IPS-20b (cell line): ENCODE results near the gene PRPF19.

ENCODE experiments used
- H3K27ac ChIP-seq: one replicate; pipeline ENCODE4 v1.5.1; 2013; ENCODE audit warnings: low read length
- H3K27me3 ChIP-seq: 2 replicates; pipeline ENCODE4 v1.6.1; 2013; ENCODE audit warnings: mild to moderate bottlenecking, low read length, inconsistent platforms; ENCODE audit not compliant: insufficient read depth
- H3K36me3 ChIP-seq: 2 replicates; pipeline ENCODE4 v1.6.1; 2013; ENCODE audit warnings: low read depth, mild to moderate bottlenecking, inconsistent platforms, low read length, moderate library complexity; ENCODE audit not compliant: insufficient read depth
- H3K4me1 ChIP-seq: 2 replicates; pipeline ENCODE4 v1.6.1; 2013; ENCODE audit warnings: mild to moderate bottlenecking, control low read depth, inconsistent platforms, low read length, moderate library complexity; ENCODE audit not compliant: insufficient read depth
- H3K4me3 ChIP-seq: 2 replicates; pipeline ENCODE4 v1.5.1; 2013; ENCODE audit warnings: mild to moderate bottlenecking, low read length, inconsistent platforms
- H3K9ac ChIP-seq: 2 replicates; pipeline ENCODE4 v1.6.1; 2013; ENCODE audit warnings: low read depth, mild to moderate bottlenecking, inconsistent platforms, low read length, moderate library complexity
- H3K9me3 ChIP-seq: 2 replicates; pipeline ENCODE4 v1.6.1; 2013; ENCODE audit warnings: mild to moderate bottlenecking, low read depth, low read length, inconsistent platforms; ENCODE audit not compliant: insufficient read depth

Gene PRPF19

GRCh38 chr11:60858236-60858635 lies 48.1 kb downstream of the PRPF19 start:
- no peak overlapping the region for H3K27ac ChIP-seq
- no peaks in the 10 kb centered on the region for H3K9me3 ChIP-seq
- H3K4me3 ChIP-seq: no peak overlapping the region
- H3K27me3 ChIP-seq: peaks cover 25% of the 10 kb centered on the region
- no peak overlapping the region for H3K9ac ChIP-seq
- H3K4me1 ChIP-seq: no peaks in the 10 kb centered on the region
- H3K36me3 ChIP-seq: no peaks in the 10 kb centered on the region

- no peak overlapping the region for H3K9ac ChIP-seq
- H3K36me3 ChIP-seq: no peaks in the 10 kb centered on the region
- H3K27me3 ChIP-seq: peaks cover 31% of the 10 kb centered on the region
- no peak overlapping the region for H3K4me3 ChIP-seq
- H3K27ac ChIP-seq: no peak overlapping the region
- no peaks in the 10 kb centered on the region for H3K9me3 ChIP-seq
- no peaks in the 10 kb centered on the region for H3K4me1 ChIP-seq
Observed at GRCh38 chr11:60857378-60858232, 48.8 kb downstream of the PRPF19 start.

- no peaks in the 10 kb centered on the region for H3K9me3 ChIP-seq
- H3K27me3 ChIP-seq: peaks cover 43% of the 10 kb centered on the region
- no peak within 1 kb of the TSS for H3K4me3 ChIP-seq
- H3K36me3 ChIP-seq: peaks cover 10% of the 10 kb centered on the region
- H3K4me1 ChIP-seq: peaks cover 6% of the 10 kb centered on the region
- H3K9ac ChIP-seq: no peak within 1 kb of the TSS
- no peak within 1 kb of the TSS for H3K27ac ChIP-seq
Observed at GRCh38 chr11:60855726-60856633, 50.4 kb downstream of the PRPF19 start, which contains the start of gene PTGDR2. Gene PTGDR2 (minus strand): TSS chr11:60855950. CDS start chr11:60853722, 2,228 bp downstream.

- H3K9ac ChIP-seq: no peak overlapping the region
- H3K9me3 ChIP-seq: no peaks in the 10 kb centered on the region
- H3K27ac ChIP-seq: no peak overlapping the region
- peaks cover 6% of the 10 kb centered on the region for H3K4me1 ChIP-seq
- H3K36me3 ChIP-seq: peaks cover 18% of the 10 kb centered on the region
- H3K4me3 ChIP-seq: no peak overlapping the region
- peaks cover 43% of the 10 kb centered on the region for H3K27me3 ChIP-seq
Observed at GRCh38 chr11:60854847-60855725, 51.3 kb downstream of the PRPF19 start.

GRCh38 chr11:60854140-60854846 lies 52.1 kb downstream of the PRPF19 start:
- H3K4me3 ChIP-seq: no peak overlapping the region
- peaks cover 43% of the 10 kb centered on the region for H3K27me3 ChIP-seq
- H3K9ac ChIP-seq: no peak overlapping the region
- H3K4me1 ChIP-seq: peaks cover 6% of the 10 kb centered on the region
- no peaks in the 10 kb centered on the region for H3K9me3 ChIP-seq
- H3K27ac ChIP-seq: no peak overlapping the region
- H3K36me3 ChIP-seq: peaks cover 26% of the 10 kb centered on the region

- Histone ChIP-seq H3K9ac (no peak overlapping the region), H3K4me3 (no peak overlapping the region), H3K9me3 (no peaks in the 10 kb centered on the region), H3K36me3 (peaks cover 37% of the 10 kb centered on the region), H3K27me3 (peaks cover 43% of the 10 kb centered on the region), H3K27ac (no peak overlapping the region), H3K4me1 (peaks cover 6% of the 10 kb centered on the region)
Observed at GRCh38 chr11:60852982-60853950, 53.1 kb downstream of the PRPF19 start.

- peak overlapping the region; percentile 41; the same call in 1 of the 2 replicates for H3K4me3 ChIP-seq
- H3K36me3 ChIP-seq: peaks cover 46% of the 10 kb centered on the region
- no peaks in the 10 kb centered on the region for H3K9me3 ChIP-seq
Observed at GRCh38 chr11:60852117-60852981, 54.0 kb downstream of the PRPF19 start.

GRCh38 chr11:60851327-60852104 lies 54.9 kb downstream of the PRPF19 start:
- Histone ChIP-seq H3K27ac (no peak overlapping the region), H3K9me3 (no peaks in the 10 kb centered on the region), H3K36me3 (peaks cover 48% of the 10 kb centered on the region), H3K27me3 (peaks cover 43% of the 10 kb centered on the region), H3K9ac (no peak overlapping the region), H3K4me1 (peaks cover 6% of the 10 kb centered on the region), H3K4me3 (peak overlapping the region; percentile 41; the same call in 1 of the 2 replicates)

More at GRCh38 chr11:60852117-60852981, 54.0 kb downstream of the PRPF19 start:
- H3K27ac ChIP-seq: no peak overlapping the region
- H3K9ac ChIP-seq: no peak overlapping the region
- H3K4me1 ChIP-seq: peaks cover 6% of the 10 kb centered on the region
- H3K27me3 ChIP-seq: peaks cover 43% of the 10 kb centered on the region
